B cell (primary cell): ENCODE data around the gene ZNF688.

Experiments
- EZH2 ChIP-seq: IDR thresholded peaks from 2 replicates; pipeline ENCODE4 v1.6.1; 2012; ENCODE audit warnings: borderline replicate concordance, low read depth, mild to moderate bottlenecking, moderate library complexity, low read length; ENCODE audit not compliant: insufficient read depth, poor library complexity, severe bottlenecking
- TF ChIP-seq, protein P1 (sequence below): fragments of 200-600 bp; IDR thresholded peaks from one replicate; pipeline ENCODE4 v1.8.0; 2022; ENCODE audit warnings: antibody characterized with exemption, mild to moderate bottlenecking

DNA sequence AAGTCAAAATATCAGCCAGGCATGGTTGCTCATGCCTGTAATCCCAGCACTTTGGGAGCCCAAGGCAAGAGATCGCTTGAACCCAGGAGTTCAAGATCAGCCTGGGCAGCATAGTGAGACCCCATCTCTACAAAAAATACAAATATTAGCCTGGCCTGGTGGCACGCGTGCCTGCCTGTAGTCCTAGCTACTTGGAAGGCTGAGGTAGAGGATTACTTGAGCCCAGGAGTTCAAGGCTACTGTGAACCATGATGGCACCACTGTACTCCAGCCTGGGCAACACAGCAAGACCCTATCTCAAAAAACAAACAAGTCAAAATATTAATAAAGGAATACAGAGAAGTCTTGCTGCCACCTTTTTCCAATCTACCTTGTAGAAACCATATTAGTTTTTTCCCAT is 34.5 kb upstream of the ZNF688 start:
- TF ChIP-seq, protein P1, sequence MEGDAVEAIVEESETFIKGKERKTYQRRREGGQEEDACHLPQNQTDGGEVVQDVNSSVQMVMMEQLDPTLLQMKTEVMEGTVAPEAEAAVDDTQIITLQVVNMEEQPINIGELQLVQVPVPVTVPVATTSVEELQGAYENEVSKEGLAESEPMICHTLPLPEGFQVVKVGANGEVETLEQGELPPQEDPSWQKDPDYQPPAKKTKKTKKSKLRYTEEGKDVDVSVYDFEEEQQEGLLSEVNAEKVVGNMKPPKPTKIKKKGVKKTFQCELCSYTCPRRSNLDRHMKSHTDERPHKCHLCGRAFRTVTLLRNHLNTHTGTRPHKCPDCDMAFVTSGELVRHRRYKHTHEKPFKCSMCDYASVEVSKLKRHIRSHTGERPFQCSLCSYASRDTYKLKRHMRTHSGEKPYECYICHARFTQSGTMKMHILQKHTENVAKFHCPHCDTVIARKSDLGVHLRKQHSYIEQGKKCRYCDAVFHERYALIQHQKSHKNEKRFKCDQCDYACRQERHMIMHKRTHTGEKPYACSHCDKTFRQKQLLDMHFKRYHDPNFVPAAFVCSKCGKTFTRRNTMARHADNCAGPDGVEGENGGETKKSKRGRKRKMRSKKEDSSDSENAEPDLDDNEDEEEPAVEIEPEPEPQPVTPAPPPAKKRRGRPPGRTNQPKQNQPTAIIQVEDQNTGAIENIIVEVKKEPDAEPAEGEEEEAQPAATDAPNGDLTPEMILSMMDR = no peak
- no peak for TF ChIP-seq EZH2
